Uterus (tissue), 2 donors: ENCODE data around the gene SEC16A.
A peak's percentile ranks its signal among the peaks of the same experiment; 100 is the strongest.

ENCODE experiments used
- CTCF ChIP-seq, 4 experiments: fragments of 200-600 bp in 2 of 4; fragments of 450-650 bp in 2 of 4; sonication (generic) in 2 of 4; IDR thresholded peaks; one replicate each; pipeline ENCODE4 v1.5.1; 2016 to 2019; ENCODE audit warnings: antibody characterized with exemption in 4 of 4, mild to moderate bottlenecking in 2 of 4, moderate library complexity in 1 of 4
- POLR2A ChIP-seq, 2 donors: fragments of 450-650 bp; IDR thresholded peaks; one replicate each; pipeline ENCODE4 v1.6.1; 2016; ENCODE audit warnings: antibody characterized with exemption in 2 of 2, mild to moderate bottlenecking in 1 of 2, moderate library complexity in 1 of 2

GRCh38 chr9:136488247-136489214 is 5.7 kb upstream of the SEC16A start:
- TF ChIP-seq CTCF (IDR thresholded peaks at IDR 0.05) = peak; percentile 98 to 99 (median 98)
- TF ChIP-seq POLR2A (IDR thresholded peaks at IDR 0.05) = no peak
